LNCaP clone FGC (cell line): Measurements from ENCODE around the gene ARHGEF6.

Source experiments
- DNase-seq: peaks from one replicate; pipeline ENCODE4 v3.0.0-alpha.2; 2011; ENCODE audit warnings: low read depth
- H3K4me3 ChIP-seq: 2 replicates; pipeline ENCODE4 v1.5.1; 2011; ENCODE audit warnings: mild to moderate bottlenecking, low read depth, low read length, control low read depth
- CTCF ChIP-seq: IDR thresholded peaks from 2 replicates; pipeline ENCODE4 v1.5.1; 2012; ENCODE audit warnings: mild to moderate bottlenecking; ENCODE audit not compliant: control insufficient read depth, insufficient read depth; ENCODE audit errors: extremely low read depth

The ARHGEF6 gene

GRCh38 chrX:136761421-136761820 lies 19.3 kb downstream of the ARHGEF6 start:
- TF ChIP-seq CTCF: no peak
- no peak overlapping the region for H3K4me3 ChIP-seq
- DNase-seq: no peak

- TF ChIP-seq CTCF: no peak
- no peak overlapping the region for H3K4me3 ChIP-seq
- no peak for DNase-seq
Observed at GRCh38 chrX:136759968-136760367, 20.8 kb downstream of the ARHGEF6 start.

GRCh38 chrX:136755411-136755810 lies 25.3 kb downstream of the ARHGEF6 start:
- TF ChIP-seq CTCF: no peak
- DNase-seq: no peak
- no peak overlapping the region for H3K4me3 ChIP-seq

GRCh38 chrX:136754651-136755050 lies 26.1 kb downstream of the ARHGEF6 start:
- no peak for DNase-seq
- H3K4me3 ChIP-seq: no peak overlapping the region
- TF ChIP-seq CTCF: no peak

GRCh38 chrX:136752796-136753195 lies 27.9 kb downstream of the ARHGEF6 start:
- TF ChIP-seq CTCF: no peak
- no peak overlapping the region for H3K4me3 ChIP-seq
- DNase-seq: no peak

GRCh38 chrX:136752346-136752745 lies 28.4 kb downstream of the ARHGEF6 start:
- TF ChIP-seq CTCF: no peak
- no peak for DNase-seq
- H3K4me3 ChIP-seq: no peak overlapping the region

GRCh38 chrX:136750364-136750763 lies 30.4 kb downstream of the ARHGEF6 start:
- no peak overlapping the region for H3K4me3 ChIP-seq
- DNase-seq: no peak
- TF ChIP-seq CTCF: no peak
